SIG-M5 treated with dmso at 0.1 percent for 504 hours (cell line): ENCODE results near the gene PBX1.

Experiments used
- DNase-seq: peaks from one replicate; lab custom pipeline; 2025; ENCODE audit not compliant: unreplicated experiment; lab: John Stamatoyannopoulos, UW

The PBX1 gene

GRCh38 chr1:164664127-164664526 is 105.1 kb downstream of the PBX1 start:
- DNase-seq = no peak

- no peak for DNase-seq
Observed at GRCh38 chr1:164667001-164667400, 108.0 kb downstream of the PBX1 start.

- no peak for DNase-seq
Observed at GRCh38 chr1:164667600-164667999, 108.6 kb downstream of the PBX1 start.

GRCh38 chr1:164668491-164669400 is 109.8 kb downstream of the PBX1 start:
- DNase-seq = no peak

GRCh38 chr1:164670026-164670425 is 111.0 kb downstream of the PBX1 start:
- no peak for DNase-seq

- DNase-seq = no peak
Observed at GRCh38 chr1:164670786-164671185, 111.8 kb downstream of the PBX1 start.

- DNase-seq = no peak
Observed at GRCh38 chr1:164671323-164671965, 112.5 kb downstream of the PBX1 start.

- no peak for DNase-seq
Observed at GRCh38 chr1:164671966-164672571, 113.1 kb downstream of the PBX1 start.

GRCh38 chr1:164672588-164672987 is 113.6 kb downstream of the PBX1 start:
- DNase-seq = no peak

GRCh38 chr1:164673584-164674214 is 114.7 kb downstream of the PBX1 start:
- DNase-seq = no peak

- DNase-seq = no peak
Observed at GRCh38 chr1:164675342-164675904, 116.4 kb downstream of the PBX1 start.

- no peak for DNase-seq
Observed at GRCh38 chr1:164678136-164678700, 119.2 kb downstream of the PBX1 start.

- no peak for DNase-seq
Observed at GRCh38 chr1:164682570-164682969, 123.6 kb downstream of the PBX1 start.

- DNase-seq = no peak
Observed at GRCh38 chr1:164683235-164683634, 124.3 kb downstream of the PBX1 start.

GRCh38 chr1:164685266-164686035 is 126.5 kb downstream of the PBX1 start:
- no peak for DNase-seq

- DNase-seq = no peak
Observed at GRCh38 chr1:164687777-164688176, 128.8 kb downstream of the PBX1 start.

GRCh38 chr1:164688791-164689190 is 129.8 kb downstream of the PBX1 start:
- DNase-seq = no peak

- DNase-seq = no peak
Observed at GRCh38 chr1:164689672-164690511, 130.9 kb downstream of the PBX1 start.

- no peak for DNase-seq
Observed at GRCh38 chr1:164692420-164692819, 133.4 kb downstream of the PBX1 start.
